Suppressor macrophage (primary cell): ENCODE data around the gene RAPGEF1.
"Not testable (repeated sequence)": the region's sequence is repeated elsewhere in the genome, so short reads cannot be mapped to it uniquely, and the experiment has no call there.

Experiments
- DNase-seq, 4 experiments: peaks; one replicate each; pipeline ENCODE4 v3.0.0-alpha.2; 2020 to 2022

Gene RAPGEF1

GRCh38 chr9:131685753-131686706 is 53.8 kb downstream of the RAPGEF1 start:
- DNase-seq, result no peak

- not testable (repeated sequence) for DNase-seq
Measured at GRCh38 chr9:131683094-131683493, 56.8 kb downstream of the RAPGEF1 start.

GRCh38 chr9:131682261-131682660 is 57.6 kb downstream of the RAPGEF1 start:
- no peak for DNase-seq

GRCh38 chr9:131681826-131682225 is 58.0 kb downstream of the RAPGEF1 start:
- DNase-seq, result not testable (repeated sequence)

- DNase-seq, result not testable (repeated sequence)
Measured at GRCh38 chr9:131681108-131681507, 58.8 kb downstream of the RAPGEF1 start.

- DNase-seq, result peak in 1 of 4 experiments; percentile 19
Measured at GRCh38 chr9:131679261-131680020, 60.4 kb downstream of the RAPGEF1 start.

GRCh38 chr9:131678499-131679111 is 61.3 kb downstream of the RAPGEF1 start:
- DNase-seq, result peak; percentile 80 to 92 (median 84)

GRCh38 chr9:131677444-131678180 is 62.3 kb downstream of the RAPGEF1 start:
- peak; percentile 42 to 62 (median 60) for DNase-seq

GRCh38 chr9:131677049-131677443 is 62.8 kb downstream of the RAPGEF1 start:
- no peak for DNase-seq

- no peak for DNase-seq
Measured at GRCh38 chr9:131676431-131676972, 63.4 kb downstream of the RAPGEF1 start.

- DNase-seq, result peak in 3 of 4 experiments; percentile 48 to 57 (median 53)
Measured at GRCh38 chr9:131675437-131676022, 64.3 kb downstream of the RAPGEF1 start.

- DNase-seq, result no peak
Measured at GRCh38 chr9:131674425-131675421, 65.2 kb downstream of the RAPGEF1 start.

GRCh38 chr9:131673531-131673930 is 66.3 kb downstream of the RAPGEF1 start:
- no peak for DNase-seq

- DNase-seq, result no peak
Measured at GRCh38 chr9:131673068-131673467, 66.8 kb downstream of the RAPGEF1 start.

- peak in 1 of 4 experiments; percentile 35 for DNase-seq
Measured at GRCh38 chr9:131672451-131672850, 67.4 kb downstream of the RAPGEF1 start.

GRCh38 chr9:131671133-131671520 is 68.7 kb downstream of the RAPGEF1 start:
- peak in 1 of 4 experiments; percentile 21 for DNase-seq

- peak; percentile 97 to 99 (median 97) for DNase-seq
Measured at GRCh38 chr9:131670247-131671132, 69.4 kb downstream of the RAPGEF1 start.

- peak in 2 of 4 experiments; percentile 37 to 46 for DNase-seq
Measured at GRCh38 chr9:131669269-131670157, 70.4 kb downstream of the RAPGEF1 start.
